Hepatic stellate cell (primary cell): ENCODE data around the gene ZBTB20.

Experiments used
- DNase-seq: peaks from one replicate; pipeline ENCODE4 v3.0.0; 2011; ENCODE audit warnings: low spot score

The ZBTB20 gene

DNA sequence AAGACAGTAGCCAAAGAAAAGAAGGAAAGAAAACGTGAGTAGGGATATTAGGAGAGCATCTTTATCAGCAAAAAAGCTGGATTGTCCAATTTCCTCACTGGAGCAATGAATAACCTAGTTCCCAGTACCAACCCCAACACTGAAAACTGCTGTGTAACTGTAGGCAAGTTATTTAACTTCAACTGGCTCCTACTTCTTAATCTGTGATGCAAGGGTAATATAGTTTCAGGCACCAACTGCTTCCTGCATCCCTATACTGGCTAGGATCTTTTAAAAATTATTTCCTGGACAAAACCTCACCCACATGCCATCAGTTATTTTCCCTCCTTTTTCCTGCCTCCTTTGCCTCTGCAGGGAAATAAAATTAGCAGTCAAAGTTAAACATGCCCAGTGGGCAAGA, 59.6 kb downstream of the ZBTB20 start:
- DNase-seq, result no peak

DNA sequence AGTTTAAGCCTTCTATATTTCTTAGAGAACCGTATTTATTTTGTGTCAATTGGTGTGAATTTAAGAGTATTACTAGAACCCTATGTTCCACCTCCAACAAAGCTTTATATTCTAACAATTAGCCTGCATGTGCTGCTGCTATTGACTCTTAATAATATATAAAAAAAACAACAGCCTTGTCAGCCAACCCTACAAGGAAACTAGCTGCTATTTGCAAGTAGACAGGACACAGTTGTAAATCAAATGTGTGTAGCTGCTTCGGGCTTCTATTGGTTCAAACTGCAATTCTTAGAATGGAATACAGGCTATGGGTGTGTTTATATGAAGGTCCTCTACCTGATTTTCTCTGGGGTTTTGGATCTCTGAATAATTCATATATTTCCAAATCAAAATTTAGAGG, 60.7 kb downstream of the ZBTB20 start:
- DNase-seq, result no peak

DNA sequence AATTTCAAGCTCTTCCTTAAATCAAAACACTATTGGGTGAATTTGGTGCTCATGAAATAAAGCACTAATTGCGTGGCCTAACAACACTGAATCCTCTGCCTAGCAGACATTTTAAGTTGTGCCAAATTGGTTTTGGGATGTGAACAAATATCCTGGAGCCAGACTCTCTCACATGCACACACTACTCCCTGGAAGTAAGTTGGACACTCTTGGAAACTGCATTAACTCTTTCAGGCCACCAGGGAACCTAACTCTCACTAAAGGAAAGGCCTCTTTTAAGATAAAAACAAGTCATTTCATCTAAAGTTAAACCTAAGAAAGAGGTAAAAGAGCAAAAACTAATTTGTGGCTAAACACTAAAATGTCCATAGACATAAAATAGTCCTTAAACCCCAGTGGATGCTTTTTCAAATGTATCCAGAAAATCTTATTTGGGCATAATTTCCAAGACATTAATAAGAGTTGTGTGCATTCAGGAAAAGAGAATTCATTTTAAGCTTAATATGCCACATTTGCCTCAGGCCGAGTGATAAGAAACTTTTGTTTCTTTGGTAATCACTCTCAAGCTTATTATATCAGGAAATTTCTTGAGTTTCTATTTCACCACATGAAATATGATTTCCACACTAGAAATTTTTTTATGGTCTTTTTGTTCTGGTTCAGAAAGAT, 61.8 kb downstream of the ZBTB20 start:
- no peak for DNase-seq

DNA sequence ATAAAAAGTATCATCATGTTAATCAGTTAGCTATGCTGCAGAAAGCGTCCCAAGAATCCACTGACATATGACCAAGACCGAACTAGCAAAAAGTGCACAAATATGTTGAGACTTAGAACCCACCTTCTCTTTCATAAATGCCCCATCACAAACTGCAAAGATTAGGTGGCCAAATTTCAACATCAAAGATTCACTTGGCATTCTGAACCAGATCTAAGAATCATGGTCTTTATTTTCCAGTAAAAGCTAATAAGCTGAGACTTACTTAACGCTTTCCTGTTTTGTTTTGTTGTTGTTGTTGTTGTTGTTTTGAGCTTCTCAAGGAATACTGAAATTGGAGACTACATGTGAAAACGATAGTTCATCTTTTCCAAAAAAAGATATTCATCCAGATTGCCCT, 62.4 kb downstream of the ZBTB20 start:
- DNase-seq, result no peak

DNA sequence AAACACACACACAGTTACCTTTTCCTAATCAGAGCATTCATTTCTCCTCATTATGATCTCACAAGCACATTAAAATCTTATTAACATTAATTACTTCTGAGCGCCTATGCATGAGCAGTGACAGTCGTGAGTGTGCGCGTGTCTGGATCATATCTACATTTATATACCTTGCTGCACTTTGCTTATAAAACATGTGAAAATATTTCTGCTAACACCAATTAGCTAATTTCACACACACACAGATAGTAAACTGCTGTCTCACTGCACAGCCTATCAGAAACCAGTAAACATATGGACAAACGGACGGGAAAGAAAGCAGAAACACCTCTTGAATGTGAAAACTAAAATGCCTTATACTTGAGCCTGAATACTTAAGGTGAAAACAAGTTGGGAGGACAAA, 64.8 kb downstream of the ZBTB20 start:
- DNase-seq, result no peak

DNA sequence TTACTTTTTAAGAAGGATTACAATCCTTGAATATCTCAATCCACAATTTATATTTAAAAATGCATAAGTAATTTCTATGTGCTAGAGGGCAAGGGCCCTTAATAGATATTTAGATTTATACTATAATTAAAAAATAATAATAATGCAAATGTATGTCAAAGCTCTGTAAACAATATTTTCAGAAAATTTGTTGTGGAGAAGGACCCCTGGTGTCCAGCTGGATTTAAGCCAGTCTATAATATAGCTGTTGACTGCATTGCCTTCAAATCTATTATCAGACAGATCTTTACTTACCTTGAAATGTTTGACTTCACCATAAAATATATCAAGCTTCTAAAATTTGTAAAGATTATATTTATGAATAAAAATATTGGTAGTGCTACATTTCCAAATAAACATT, 65.6 kb downstream of the ZBTB20 start:
- no peak for DNase-seq

DNA sequence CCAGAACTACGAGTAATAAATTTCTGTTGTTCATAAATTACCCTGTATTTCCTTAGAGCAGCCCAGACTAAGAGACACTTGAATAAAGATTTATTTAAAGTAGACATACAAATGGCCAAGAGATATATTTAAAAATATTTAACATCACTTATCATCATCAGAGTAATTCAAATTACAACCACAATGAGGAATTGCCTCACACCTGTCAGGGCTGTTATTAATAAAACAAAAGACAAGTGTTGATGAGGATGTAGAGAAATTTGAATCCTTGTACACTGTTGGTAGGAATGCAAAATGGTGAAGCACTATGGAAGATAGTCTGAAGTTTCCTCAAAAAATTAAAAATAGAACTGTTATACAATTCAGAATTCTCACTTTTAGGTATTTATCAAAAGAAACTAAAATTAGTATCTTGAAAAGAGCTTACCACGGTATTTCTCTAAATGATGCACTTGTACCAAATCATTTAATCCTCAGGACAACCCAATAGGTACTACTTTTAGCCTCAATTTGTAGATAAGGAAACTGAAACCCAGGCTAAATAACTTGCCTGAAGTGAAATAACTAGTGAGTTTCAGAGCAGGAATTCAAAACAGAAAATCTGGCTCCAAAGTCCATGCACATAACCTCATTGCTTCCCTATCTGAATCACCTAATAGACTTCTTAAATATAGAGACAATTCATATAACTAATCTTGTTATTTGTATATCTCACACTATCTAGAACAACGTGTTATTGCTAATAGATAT, 69.4 kb downstream of the ZBTB20 start:
- DNase-seq, result no peak

DNA sequence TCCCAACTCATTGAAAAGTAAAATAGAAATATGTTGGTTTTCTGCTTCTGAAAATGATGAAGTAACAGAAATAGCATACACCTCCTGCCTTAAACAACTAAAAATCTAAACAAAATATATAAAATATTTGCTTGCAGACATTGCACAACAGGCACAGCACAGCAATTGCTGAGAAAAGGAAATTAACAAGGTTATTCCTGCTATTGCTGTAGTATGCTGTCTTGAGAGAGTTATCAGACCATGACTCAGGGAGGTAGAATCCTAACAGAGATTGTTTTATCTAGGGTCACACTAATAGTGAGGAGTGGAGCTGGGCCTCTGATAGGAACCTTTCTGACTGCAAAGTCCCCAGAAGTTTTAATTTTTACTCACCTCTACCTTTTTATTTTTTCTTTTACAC, 72.6 kb downstream of the ZBTB20 start:
- DNase-seq, result peak; percentile 2

DNA sequence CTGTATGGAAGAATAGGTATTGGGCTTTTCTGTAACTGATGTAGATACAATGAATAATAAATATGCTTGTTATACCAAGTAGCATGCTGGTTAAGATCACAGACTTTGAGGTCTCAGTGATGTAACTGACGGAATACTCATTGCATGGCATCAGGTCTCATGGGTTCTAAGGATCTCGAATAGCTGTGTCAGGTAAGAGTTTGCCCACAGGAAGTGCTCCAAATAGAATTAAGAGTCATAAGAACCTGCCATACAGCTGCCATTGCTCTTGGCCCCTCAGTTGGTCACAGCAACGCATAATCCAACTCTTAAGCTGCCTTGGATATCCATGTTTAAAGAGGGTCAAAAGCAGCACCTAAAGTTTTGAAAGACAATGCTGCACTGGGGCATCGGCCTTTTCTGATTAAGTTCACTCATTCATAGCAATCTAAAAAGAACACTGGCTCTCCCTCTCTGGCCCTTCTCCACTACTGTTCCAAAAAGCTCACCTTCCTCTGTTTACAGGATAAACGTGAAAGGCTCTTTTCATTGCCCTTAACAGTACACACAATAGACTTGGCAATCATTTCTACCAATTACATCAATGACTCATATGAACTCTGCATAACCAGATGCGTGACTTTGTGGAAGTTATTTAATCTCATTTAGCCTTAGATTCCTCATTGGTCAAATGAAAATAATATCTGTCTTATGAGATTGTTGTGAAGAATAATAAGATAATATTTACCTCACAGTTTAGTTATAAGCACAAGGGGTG, 74.6 kb downstream of the ZBTB20 start:
- no peak for DNase-seq

DNA sequence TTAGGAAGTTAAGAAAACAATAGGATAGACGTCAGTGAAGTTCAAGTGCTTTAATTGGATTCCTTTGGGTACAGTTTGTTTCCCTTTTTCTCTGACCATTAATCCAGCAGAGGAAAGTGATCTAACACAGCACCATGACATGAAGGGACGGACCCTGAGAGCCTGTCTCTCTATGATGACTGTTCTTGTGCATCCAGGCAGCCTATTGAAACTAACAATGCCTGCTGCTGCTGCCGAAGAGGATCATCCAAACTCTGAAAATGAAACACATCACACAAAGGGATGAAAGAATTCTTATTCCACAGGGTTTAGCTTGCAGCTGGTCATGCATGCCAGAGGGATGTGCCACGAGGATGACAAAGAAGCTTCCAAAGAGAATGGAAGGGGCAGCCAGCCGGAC, 75.5 kb downstream of the ZBTB20 start:
- DNase-seq, result no peak

DNA sequence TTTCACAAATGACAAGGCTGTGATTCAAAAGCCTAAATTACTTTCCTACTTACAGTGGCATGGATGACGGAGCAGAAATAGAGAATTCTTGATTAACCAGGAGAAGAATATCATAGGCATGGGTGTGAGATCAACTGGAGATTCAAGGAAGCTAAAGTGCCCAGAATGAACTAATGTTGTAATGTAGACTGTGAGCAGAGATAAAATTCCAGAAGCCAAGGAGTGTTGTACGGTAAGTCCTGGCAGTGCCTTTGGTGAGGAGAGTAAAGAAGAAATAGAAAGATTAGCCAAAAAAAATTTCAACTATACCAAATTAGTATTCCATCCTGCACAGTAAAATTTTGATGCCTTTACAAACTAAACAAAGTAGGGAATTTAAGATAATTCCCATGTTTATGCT, 75.9 kb downstream of the ZBTB20 start:
- DNase-seq, result no peak

DNA sequence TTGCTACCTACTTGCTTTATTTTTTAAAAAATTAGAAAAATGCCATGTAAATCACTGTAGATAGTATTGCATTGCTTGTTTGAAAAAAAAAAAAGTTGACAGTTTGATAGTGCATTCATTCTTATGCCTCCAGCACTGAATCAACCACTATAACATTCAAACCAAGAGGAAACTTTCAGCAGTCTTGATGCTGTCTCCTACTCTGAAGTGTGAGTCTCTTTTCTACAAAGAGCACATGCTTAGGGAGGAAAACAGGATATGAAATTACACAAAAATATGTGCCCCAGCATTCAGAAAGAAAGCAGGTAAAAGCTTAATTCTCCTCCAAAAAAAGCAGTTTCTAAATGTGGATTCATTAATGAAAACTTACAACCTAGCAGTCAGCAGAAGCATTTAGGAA, 78.3 kb downstream of the ZBTB20 start:
- no peak for DNase-seq

DNA sequence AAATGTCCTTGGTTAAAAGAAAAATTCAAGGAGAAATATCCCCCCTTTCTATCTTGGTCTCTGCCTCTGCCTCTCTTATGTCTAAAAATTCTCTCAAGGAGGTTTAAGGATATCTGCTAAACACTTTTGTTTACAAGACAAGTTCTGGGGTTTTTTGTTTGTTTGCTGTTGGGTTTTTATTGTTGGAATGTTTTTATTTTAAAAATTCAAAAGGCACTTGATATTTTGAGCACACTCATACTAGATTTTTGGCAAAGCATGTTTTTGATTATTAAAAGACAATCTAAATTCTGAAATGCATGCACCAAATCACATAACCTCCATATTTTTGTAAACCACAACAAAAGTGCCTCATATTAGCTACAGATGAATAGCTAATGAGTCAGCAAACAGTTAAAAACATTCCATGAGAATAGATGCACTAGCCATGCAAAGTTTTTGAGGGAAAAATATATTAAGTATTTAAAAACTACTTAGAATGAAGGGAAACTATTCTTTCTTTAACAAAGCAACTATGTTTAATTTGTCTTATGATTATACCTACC, 84.6 kb downstream of the ZBTB20 start:
- DNase-seq, result peak; percentile 4

DNA sequence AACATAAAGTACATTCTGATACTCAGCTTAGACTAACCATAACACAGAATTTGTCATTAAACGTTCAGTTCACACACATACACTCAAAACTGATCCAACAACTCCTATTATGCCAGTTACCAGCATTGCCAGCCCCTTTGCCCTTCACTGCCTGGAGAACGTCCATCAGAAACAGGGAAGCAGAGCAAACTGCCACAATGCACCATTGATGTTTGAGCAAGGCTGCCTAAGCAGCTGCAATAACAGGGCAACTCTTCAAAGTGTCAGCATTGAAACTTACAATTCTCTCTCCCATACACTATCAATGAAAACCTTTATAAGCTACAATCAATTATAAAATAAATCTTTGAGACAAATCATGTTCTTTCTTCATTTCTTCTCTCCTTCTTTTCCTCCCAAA, 85.1 kb downstream of the ZBTB20 start:
- DNase-seq, result no peak

DNA sequence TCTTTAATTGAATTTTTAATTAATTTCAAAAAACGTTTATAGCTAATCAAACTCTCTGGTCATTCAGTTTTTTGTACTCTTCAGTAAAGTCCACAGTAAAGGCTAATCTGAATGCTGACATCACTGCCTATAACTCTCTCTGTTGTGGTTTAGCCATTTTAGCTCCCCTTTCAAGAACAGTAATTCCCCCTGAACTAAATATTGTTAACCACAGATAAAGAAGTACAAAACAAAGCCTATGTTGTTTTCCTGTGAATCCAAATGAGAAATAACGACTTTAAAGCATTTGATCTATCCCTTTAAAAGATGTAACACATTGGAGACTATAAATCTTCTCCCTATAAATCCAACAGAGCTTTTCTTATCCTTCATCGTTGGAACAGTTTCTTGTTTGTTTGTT, 94.2 kb downstream of the ZBTB20 start:
- no peak for DNase-seq

DNA sequence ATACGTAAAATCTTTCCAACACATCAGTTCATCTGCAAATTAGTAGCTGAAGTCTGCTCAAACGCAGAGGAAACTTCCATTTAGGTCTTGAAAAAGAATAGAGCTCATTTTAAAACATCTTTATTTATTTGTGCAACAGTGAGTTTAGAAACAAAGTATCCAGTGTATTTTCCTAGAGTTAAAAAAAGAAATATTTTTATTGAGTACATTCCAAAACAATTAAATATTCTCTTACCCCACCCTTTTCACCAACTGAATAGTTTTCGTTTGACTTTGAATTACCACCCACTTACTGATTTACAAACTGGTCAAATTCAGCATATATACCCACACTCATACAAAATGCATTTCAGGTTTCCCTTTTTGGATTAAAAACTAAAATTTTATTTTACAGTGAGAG, 104.7 kb downstream of the ZBTB20 start:
- peak; percentile 5 for DNase-seq

DNA sequence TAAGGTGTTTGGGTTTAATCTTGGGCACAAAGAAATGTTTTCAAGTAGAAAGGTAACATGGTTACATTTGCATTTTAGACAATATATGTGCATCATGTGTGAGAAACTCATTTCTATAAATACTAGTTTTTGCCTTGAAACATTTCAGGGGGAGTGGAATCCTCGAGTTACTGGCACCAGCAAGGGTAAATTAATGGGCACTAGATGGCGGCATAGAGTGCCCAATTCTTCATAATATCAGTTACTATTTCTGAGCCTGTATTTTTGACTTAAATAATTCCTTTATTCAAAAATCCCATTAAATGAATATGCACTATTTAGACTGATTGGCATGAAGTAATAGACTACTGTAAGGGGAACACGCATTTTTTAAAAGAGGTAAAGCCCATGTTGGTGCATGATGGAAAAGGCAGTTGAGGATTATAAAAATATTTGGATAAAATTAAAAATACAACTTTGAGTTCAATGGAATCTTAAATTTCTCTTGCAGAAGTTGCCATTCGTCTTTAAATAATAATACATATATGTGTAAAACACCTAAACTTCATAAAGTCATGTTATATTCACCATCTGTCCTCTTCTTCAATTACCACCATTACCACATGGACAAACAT, 106.3 kb downstream of the ZBTB20 start:
- DNase-seq, result peak; percentile 19

DNA sequence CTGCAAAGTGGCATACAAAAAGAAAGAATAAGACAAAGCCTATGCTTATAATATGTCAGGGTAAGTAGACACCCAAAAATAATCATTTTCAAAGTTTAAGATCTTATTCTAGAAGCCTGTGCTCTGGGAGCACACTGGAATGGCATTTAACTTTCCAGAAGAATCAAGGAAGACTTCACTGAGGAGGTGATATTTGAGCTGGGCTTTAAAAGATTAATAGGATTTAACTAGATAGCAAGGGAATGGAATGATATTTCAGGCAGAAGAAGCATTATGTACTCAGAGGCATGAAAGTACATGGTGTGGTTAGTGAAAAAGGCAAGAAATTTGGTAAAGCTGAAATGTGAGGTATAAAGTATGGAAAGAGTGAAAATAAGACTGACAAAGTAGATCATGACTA, 106.8 kb downstream of the ZBTB20 start:
- DNase-seq, result no peak

DNA sequence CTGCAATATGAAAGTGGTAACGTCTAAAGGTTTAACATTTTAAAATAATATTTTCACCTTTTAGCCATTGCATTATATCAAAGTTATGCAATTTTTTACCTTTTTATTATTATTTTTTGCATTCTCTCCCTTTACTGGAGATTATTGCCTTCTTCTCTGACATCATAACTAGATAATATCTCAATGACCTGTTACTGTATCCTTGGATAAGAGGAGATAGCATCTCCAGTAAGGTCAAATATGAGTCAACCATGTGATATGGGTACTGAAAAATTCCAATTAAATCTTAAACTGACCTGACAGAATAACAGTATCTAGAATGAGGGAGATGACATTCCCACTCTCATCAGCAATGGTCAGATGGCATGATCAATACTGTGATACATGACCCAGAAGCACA, 108.3 kb downstream of the ZBTB20 start:
- DNase-seq, result no peak

DNA sequence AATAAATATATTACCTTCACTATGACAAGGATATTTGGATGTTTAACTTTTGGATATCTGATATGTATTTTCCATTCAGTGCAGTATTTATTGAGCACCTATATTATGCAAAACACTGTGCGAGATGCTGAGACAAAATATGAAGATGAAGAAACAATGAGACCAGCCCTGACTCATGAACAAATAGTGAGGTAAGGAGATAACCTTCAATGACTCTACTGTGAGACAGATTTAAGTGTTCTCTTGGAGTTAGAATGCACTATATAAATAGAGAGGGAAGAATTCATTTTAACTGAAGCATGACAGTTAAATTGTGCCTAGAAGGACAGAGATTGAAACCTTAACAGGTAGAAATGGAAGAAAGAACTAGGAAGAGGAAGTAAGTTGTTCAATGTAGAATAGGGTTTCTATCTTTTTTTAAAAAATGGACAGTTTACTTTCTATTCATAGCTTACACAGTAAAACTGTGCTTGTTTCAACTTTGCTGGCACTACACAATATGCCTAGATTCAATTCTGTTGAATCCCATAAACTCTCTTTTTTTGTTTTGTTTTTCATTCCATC, 124.2 kb downstream of the ZBTB20 start:
- DNase-seq, result no peak

DNA sequence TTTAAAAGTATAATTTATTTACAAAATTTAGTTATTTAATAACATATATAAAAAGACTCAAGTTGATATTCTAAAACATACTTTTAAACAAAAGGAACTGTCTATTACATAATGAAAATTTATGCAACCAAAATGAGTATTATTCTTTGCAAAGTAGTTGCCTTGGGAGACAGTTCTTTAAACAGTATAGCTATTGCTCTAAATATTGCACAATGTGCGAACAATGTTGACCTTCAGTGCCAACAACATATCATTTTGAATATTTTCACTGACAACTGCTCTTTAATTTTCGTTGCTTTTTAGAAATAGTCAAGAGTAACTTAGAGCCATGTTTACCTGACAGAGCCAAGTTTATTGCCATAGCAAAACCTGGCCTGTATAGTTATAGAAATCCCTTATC, 124.9 kb downstream of the ZBTB20 start:
- no peak for DNase-seq

DNA sequence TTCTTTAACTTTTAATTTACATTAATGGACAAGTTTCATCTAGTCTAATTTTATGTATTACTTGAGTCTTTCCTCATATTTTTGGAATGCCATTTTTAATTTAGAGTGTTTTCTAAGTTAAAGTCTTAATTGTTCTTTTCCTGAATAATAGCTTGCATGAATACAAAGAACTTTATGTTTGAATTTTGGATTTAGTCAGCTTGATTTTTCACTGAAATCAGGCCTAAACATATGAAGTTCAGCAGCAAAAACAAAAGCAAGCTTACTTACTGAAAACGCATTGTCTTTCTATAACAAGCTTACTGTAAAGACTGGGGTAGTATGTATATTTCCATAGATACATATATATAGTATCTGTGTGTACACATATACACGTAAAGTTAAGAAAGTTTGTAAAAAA, 126.0 kb downstream of the ZBTB20 start:
- no peak for DNase-seq
